HG02884 (cell line): ENCODE results near the gene PGA3.
"Not testable (repeated sequence)": the region's sequence is repeated elsewhere in the genome, so short reads cannot be mapped to it uniquely, and the experiment has no call there.

ENCODE experiments used
- ATAC-seq: cut with Tn5 transposase; IDR thresholded peaks from one replicate; pipeline ENCODE4 v1.9.1; 2021; ENCODE audit warnings: mild to moderate bottlenecking, moderate library complexity; ENCODE audit not compliant: unreplicated experiment

The PGA3 gene

DNA sequence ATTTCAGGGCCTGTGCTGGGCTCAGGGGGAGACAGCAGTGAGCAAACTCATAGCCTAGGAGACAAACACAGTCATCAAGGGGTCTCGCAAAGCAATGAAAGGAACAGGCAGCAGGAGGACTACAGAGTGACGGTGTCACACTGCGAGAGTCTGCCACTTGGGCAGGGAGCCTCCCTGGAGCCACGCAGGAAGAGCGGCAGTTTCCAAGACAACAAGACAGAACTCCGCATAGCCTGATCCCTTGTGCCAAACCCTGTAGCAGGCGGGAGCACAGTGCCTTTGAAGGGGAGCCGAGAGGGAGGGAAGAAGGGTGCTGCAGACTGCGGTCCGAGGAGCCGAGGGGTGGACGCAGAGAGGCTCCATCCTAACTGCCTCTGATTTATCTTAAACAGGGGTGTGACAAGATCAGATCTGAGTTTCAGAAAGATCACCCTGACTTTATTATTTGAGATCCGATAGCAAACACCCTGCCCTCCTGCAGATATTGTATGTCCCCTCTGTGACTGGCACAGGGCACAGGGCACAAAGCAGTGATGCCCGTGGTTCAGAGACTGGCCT lies 1.3 kb downstream of the PGA3 start:
- ATAC-seq = not testable (repeated sequence)

DNA sequence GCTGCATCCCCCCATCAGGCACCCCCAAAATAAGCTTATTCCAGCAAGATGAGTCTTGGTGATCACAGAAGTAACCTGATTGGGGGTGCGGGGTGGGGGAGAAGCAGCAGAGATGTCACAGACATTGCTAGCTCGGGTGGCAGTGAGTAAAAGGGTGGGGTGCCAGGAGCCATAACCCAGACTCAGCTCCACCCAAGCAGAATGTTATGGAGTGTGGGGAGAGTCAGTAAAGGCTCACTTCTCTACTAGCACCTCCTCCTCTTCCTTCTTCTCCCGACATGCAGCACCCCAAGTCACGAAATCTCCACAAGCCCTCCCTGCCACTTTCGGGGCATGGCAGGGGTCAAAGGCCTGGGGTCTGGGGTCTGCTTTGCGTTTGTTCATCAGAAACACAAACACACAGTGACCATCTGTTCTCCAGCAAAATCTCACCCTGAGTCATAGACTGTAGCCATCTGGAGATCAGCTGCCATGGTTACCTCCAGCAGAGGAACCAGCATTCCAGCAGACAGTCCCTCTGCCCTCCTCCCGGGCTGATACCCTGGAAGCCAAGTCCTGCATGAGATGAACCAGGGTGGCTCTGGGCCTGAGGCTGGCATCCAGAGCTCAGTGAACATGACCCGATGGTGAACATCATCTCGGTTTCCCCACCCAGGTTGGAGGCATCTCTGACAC lies 4.5 kb downstream of the PGA3 start:
- not testable (repeated sequence) for ATAC-seq

DNA sequence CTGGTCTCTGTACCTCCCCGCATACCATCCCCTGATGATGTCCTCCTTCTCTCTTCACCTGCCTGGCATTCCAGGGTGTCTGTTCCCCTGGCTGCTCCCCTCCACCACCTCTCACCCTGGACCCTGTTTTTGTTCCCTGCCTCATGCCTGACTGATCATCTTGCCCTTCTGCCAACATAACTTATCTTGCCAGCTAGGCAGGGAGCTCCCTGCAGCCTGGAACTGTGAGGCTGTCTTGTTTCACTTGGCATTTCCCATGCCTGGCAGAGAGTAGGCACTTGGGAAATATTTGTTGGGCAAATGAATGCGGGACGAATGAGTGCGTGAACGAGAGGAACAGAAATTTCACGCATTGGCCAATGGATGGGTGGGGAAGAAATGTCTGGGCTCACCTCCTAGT lies 7.3 kb downstream of the PGA3 start:
- ATAC-seq = not testable (repeated sequence)

DNA sequence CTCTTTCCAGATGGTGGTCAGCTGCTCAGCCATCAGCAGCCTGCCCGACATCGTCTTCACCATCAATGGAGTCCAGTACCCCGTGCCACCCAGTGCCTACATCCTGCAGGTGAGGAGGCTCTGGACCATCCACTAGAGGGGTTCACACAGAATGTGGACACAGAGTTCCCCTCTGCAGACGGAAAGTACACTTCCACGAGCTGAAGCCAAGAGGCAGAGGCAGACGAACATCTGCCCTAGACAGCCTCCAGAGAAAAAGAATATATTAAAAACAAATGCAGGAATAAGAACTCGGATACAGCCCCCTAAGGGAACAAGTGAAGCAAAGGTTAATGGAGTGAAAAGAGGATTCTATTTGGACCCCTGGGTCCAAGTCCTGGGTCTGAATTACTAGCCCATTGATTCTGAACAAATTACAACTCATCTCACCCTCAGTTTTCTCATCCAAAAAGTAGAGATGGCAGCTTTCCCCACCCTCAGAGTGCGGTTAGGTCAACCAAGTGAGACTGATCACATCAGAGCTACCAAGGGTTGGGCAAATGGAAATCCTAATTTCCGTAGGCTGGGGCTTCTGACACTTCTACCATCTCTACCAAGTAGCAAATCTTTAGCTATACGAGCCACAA lies 8.1 kb downstream of the PGA3 start:
- ATAC-seq = not testable (repeated sequence)

DNA sequence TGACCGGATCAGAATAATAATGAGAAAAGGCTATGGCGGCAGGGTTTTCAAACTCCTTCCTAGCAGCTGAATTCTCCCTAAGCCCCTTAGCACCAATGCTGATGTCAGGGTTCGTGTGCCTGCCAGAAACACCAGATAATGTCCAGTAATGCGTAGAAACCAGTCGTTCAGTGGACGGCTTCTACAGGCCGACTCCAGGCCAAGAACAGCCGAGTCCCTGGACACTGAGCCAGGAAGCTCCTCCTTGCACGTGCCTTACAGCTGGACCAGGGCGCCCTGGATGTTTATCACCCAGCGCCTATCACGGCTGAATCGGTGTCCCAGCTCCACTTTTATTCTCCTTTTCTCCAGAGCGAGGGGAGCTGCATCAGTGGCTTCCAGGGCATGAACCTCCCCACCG lies 8.9 kb downstream of the PGA3 start:
- ATAC-seq = not testable (repeated sequence)

DNA sequence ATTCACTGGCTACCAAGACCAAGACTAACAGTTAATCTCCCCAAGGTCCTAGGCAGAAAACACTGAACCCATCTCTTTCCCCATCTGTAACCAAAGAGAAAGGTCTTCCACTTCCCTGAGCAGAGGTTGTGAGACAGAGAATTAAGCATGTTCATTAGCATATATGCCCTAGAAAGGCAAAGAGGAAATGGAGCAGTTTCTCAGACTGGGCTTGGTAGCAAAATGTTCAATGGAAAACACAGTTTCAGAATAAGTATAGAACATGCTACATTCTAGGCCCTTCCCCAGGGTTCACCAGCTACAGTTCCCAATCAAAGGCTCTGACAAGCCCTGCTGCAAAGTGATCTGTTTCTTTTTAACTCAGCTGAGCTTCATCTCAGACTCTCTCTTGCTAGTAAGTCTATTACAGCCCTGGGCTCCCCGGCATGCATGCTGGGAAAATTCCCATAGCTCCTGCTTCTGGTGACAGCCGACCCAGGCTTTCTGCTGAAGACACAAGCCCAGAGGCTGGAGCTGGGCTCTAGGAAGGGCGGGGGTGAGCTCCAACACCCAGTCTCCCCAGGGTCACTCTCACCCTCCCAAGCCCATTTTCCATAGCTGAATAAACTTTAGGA lies 10.5 kb downstream of the PGA3 start:
- ATAC-seq = not testable (repeated sequence)

DNA sequence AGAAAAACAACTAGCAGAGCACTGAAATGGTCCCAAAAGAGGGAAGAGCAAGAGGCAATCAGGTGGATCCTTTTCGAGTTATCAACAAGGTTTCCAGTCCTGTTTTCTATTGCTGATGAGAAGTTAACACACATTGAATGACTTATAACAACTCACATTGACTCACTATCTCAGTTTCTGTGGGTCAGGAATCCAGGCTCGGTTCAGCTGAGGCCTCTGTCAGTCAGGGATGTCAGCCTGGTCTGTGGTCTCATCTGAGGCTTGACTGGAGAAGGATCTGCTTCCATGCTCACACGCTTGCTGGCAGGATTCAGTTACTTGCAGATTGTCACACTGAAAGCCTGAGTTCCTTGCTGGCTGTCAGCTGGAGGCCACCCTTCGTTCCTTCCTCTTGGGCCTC lies 15.0 kb downstream of the PGA3 start:
- ATAC-seq = not testable (repeated sequence)

DNA sequence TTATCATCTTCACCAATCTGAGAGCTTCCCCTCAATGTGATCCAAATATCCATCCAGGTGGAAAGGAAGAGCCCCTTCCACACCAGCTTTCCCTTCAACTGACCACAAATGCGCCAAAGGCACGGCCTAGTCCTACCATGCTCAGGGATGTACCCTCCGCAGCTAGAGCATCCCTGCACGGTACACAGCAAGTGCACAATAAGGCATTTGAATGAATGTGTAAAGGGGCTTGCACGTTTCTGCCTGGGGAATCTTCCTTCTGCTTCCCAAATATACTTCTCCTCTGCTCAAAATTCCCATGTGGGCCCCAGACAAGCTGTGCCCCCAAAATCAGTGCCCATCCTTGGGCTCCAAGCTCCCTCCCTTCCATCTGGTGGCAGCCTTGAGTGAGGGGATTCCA lies 15.7 kb downstream of the PGA3 start:
- ATAC-seq = not testable (repeated sequence)

DNA sequence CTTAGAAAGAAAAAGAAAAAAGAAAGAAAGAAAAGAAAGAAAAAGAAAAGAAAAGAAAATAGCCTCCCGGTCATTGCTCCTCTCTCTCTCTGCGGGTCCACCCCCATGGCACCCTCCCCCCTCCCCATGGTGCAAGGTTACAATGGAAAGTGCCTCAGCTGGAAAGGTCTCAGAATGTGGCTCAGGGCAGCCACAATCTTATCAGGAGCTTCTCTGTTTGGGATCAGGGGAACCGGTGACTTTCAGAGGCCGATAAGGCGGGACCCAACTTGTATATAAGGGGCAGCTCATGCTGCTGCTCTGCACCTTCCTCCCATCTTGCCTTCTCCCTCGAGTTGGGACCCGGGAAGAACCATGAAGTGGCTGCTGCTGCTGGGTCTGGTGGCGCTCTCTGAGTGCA lies 18.7 kb downstream of the PGA3 start, which contains the start of gene PGA4:
TSS of gene PGA4 (plus strand) at position 301 of the 400 bp plus-strand sequence. CDS start at position 355, 54 bp downstream.
- ATAC-seq = not testable (repeated sequence)

DNA sequence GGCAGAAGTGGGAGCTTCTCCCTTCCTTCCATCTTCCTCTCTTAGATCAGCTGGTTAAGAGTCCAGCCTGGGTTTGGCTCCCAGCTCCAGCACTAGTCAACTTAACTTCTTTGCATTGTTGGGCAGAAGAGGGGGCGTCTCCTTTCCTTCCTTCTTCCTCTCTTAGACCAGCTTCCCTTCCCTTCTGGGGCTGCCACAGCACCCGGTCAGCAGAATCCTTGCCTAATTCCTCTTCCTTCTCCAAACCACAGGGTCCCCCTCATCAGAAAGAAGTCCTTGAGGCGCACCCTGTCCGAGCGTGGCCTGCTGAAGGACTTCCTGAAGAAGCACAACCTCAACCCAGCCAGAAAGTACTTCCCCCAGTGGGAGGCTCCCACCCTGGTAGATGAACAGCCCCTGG lies 19.4 kb downstream of the PGA3 start:
- ATAC-seq = not testable (repeated sequence)

DNA sequence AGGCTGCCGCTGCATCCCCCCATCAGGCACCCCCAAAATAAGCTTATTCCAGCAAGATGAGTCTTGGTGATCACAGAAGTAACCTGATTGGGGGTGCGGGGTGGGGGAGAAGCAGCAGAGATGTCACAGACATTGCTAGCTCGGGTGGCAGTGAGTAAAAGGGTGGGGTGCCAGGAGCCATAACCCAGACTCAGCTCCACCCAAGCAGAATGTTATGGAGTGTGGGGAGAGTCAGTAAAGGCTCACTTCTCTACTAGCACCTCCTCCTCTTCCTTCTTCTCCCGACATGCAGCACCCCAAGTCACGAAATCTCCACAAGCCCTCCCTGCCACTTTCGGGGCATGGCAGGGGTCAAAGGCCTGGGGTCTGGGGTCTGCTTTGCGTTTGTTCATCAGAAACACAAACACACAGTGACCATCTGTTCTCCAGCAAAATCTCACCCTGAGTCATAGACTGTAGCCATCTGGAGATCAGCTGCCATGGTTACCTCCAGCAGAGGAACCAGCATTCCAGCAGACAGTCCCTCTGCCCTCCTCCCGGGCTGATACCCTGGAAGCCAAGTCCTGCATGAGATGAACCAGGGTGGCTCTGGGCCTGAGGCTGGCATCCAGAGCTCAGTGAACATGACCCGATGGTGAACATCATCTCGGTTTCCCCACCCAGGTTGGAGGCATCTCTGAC lies 23.3 kb downstream of the PGA3 start:
- not testable (repeated sequence) for ATAC-seq

DNA sequence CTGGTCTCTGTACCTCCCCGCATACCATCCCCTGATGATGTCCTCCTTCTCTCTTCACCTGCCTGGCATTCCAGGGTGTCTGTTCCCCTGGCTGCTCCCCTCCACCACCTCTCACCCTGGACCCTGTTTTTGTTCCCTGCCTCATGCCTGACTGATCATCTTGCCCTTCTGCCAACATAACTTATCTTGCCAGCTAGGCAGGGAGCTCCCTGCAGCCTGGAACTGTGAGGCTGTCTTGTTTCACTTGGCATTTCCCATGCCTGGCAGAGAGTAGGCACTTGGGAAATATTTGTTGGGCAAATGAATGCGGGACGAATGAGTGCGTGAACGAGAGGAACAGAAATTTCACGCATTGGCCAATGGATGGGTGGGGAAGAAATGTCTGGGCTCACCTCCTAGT lies 26.1 kb downstream of the PGA3 start:
- not testable (repeated sequence) for ATAC-seq

DNA sequence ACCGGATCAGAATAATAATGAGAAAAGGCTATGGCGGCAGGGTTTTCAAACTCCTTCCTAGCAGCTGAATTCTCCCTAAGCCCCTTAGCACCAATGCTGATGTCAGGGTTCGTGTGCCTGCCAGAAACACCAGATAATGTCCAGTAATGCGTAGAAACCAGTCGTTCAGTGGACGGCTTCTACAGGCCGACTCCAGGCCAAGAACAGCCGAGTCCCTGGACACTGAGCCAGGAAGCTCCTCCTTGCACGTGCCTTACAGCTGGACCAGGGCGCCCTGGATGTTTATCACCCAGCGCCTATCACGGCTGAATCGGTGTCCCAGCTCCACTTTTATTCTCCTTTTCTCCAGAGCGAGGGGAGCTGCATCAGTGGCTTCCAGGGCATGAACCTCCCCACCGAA lies 27.7 kb downstream of the PGA3 start:
- ATAC-seq = not testable (repeated sequence)

DNA sequence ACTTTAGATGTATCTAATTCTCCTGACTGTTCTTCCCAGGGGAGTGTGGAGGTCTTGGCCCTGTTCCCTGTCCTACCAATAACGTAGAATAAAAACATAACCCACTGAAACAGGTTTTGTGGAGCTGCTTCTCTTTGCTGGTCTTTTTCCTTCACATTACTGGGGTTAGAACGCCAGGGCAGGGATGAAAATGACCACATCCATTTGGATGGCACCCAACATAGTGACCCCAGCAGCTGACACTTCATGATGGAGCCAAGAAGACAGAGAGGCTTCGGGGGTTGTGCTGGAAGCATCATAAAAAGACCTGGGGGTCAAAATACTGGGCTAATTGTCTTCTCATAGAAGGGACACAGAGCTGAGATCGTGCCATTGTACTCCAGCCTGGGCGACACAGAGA lies 28.3 kb downstream of the PGA3 start:
- ATAC-seq = not testable (repeated sequence)

DNA sequence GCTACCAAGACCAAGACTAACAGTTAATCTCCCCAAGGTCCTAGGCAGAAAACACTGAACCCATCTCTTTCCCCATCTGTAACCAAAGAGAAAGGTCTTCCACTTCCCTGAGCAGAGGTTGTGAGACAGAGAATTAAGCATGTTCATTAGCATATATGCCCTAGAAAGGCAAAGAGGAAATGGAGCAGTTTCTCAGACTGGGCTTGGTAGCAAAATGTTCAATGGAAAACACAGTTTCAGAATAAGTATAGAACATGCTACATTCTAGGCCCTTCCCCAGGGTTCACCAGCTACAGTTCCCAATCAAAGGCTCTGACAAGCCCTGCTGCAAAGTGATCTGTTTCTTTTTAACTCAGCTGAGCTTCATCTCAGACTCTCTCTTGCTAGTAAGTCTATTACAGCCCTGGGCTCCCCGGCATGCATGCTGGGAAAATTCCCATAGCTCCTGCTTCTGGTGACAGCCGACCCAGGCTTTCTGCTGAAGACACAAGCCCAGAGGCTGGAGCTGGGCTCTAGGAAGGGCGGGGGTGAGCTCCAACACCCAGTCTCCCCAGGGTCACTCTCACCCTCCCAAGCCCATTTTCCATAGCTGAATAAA lies 29.3 kb downstream of the PGA3 start:
- ATAC-seq = not testable (repeated sequence)

DNA sequence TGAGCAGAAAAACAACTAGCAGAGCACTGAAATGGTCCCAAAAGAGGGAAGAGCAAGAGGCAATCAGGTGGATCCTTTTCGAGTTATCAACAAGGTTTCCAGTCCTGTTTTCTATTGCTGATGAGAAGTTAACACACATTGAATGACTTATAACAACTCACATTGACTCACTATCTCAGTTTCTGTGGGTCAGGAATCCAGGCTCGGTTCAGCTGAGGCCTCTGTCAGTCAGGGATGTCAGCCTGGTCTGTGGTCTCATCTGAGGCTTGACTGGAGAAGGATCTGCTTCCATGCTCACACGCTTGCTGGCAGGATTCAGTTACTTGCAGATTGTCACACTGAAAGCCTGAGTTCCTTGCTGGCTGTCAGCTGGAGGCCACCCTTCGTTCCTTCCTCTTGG lies 33.8 kb downstream of the PGA3 start:
- not testable (repeated sequence) for ATAC-seq

DNA sequence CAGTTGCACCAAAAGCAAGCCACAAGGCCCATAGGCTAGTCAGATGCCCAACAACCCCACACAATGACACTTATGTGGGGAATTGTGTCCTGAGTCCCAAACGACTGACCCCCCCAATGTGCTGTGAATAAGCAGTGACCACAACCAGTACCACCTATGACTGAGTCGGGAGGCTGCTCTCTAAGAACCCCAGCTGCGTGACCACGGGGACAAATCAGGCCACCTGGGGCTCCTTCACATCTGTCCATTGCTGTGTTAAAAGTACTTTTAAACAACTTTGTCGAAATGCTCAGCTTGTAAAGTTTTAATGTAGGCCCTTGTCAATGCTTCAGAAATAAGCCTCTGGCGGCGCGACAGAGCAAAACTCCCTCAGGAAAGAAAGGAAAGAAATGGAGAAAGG lies 37.0 kb downstream of the PGA3 start:
- not testable (repeated sequence) for ATAC-seq

DNA sequence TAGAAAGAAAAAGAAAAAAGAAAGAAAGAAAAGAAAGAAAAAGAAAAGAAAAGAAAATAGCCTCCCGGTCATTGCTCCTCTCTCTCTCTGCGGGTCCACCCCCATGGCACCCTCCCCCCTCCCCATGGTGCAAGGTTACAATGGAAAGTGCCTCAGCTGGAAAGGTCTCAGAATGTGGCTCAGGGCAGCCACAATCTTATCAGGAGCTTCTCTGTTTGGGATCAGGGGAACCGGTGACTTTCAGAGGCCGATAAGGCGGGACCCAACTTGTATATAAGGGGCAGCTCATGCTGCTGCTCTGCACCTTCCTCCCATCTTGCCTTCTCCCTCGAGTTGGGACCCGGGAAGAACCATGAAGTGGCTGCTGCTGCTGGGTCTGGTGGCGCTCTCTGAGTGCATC lies 37.6 kb downstream of the PGA3 start, which contains the start of gene PGA5:
TSS of gene PGA5 (plus strand) at position 301 of the 400 bp plus-strand sequence. CDS start at position 353, 52 bp downstream.
- ATAC-seq = not testable (repeated sequence)

DNA sequence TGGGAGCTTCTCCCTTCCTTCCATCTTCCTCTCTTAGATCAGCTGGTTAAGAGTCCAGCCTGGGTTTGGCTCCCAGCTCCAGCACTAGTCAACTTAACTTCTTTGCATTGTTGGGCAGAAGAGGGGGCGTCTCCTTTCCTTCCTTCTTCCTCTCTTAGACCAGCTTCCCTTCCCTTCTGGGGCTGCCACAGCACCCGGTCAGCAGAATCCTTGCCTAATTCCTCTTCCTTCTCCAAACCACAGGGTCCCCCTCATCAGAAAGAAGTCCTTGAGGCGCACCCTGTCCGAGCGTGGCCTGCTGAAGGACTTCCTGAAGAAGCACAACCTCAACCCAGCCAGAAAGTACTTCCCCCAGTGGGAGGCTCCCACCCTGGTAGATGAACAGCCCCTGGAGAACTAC lies 38.2 kb downstream of the PGA3 start:
- not testable (repeated sequence) for ATAC-seq

DNA sequence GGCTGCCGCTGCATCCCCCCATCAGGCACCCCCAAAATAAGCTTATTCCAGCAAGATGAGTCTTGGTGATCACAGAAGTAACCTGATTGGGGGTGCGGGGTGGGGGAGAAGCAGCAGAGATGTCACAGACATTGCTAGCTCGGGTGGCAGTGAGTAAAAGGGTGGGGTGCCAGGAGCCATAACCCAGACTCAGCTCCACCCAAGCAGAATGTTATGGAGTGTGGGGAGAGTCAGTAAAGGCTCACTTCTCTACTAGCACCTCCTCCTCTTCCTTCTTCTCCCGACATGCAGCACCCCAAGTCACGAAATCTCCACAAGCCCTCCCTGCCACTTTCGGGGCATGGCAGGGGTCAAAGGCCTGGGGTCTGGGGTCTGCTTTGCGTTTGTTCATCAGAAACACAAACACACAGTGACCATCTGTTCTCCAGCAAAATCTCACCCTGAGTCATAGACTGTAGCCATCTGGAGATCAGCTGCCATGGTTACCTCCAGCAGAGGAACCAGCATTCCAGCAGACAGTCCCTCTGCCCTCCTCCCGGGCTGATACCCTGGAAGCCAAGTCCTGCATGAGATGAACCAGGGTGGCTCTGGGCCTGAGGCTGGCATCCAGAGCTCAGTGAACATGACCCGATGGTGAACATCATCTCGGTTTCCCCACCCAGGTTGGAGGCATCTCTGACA lies 42.1 kb downstream of the PGA3 start:
- not testable (repeated sequence) for ATAC-seq
